MCF 10A (cell line): ENCODE data around the gene CLDN25. TPM values are rescaled to one million over a fixed set of nuclear protein-coding genes. Genes with fewer than 3 reads are reported as not detected.

Experiments used
- BruUV-seq: library from RNA; stranded (reverse); fragments of 400-500 nt; replicated peaks from 2 replicates; lab custom pipeline; 2021; lab: Mats Ljungman, UMichigan
- CTCF ChIA-PET: fragments of 300-600 bp; sonication (Branson Sonifier 250); formaldehyde crosslinking; extraction: SDS; loops from one replicate; lab custom pipeline; 2021; ENCODE audit warnings: antibody characterized with exemption, inconsistent platforms; lab: Yijun Ruan, JAX
- POLR2A ChIA-PET: fragments of 300-600, 350-650 bp; sonication (Branson Sonifier 250); formaldehyde crosslinking; extraction: SDS; loops from one replicate; lab custom pipeline; 2020; ENCODE audit warnings: antibody characterized with exemption, inconsistent platforms; lab: Yijun Ruan, JAX
- DNase-seq: peaks from one replicate; pipeline ENCODE4 v3.0.0-alpha.2; 2018; ENCODE audit not compliant: unreplicated experiment
- H3K27ac Mint-ChIP-seq: one replicate; pipeline ENCODE4 v1.8.0; 2022; ENCODE audit warnings: mild to moderate bottlenecking, low read depth, mixed read lengths; ENCODE audit not compliant: unreplicated experiment
- H3K27me3 Mint-ChIP-seq: one replicate; pipeline ENCODE4 v1.8.0; 2022; ENCODE audit warnings: mixed read lengths; ENCODE audit not compliant: insufficient read depth, unreplicated experiment
- H3K36me3 Mint-ChIP-seq: one replicate; pipeline ENCODE4 v1.8.0; 2022; ENCODE audit warnings: mild to moderate bottlenecking, moderate library complexity, mixed read lengths; ENCODE audit not compliant: insufficient read depth, unreplicated experiment
- H3K4me1 Mint-ChIP-seq: one replicate; pipeline ENCODE4 v1.8.0; 2022; ENCODE audit warnings: mixed read lengths; ENCODE audit not compliant: insufficient read depth, unreplicated experiment
- H3K4me3 Mint-ChIP-seq: one replicate; pipeline ENCODE4 v1.8.0; 2022; ENCODE audit warnings: mild to moderate bottlenecking, moderate library complexity, mixed read lengths; ENCODE audit not compliant: unreplicated experiment
- H3K9me3 Mint-ChIP-seq: one replicate; pipeline ENCODE4 v1.8.0; 2022; ENCODE audit warnings: mixed read lengths; ENCODE audit not compliant: unreplicated experiment
- CTCF ChIP-seq: fragments of 200-600 bp; IDR thresholded peaks from one replicate; pipeline ENCODE4 v1.8.0; 2022; ENCODE audit warnings: antibody characterized with exemption, mild to moderate bottlenecking; ENCODE audit not compliant: unreplicated experiment
- intact Hi-C: fragments of 100-400 bp; cut with micrococcal nuclease; formaldehyde crosslinking; loops from 2 replicates; pipeline ENCODE4 v1.14.1; 2022
- total RNA-seq: library from RNA; stranded (reverse); gene quantifications from 2 replicates; pipeline ENCODE4 v1.2.3, GENCODE V29; 2022

Gene CLDN25
- total RNA-seq, 1 experiment from 2014 or later: not detected

- no peaks in the 10 kb centered on the region for H3K27me3 Mint-ChIP-seq
- DNase-seq: no peak
- H3K36me3 Mint-ChIP-seq: peaks cover 46% of the 10 kb centered on the region
- no peak for TF ChIP-seq CTCF
- intact Hi-C loops: no loop called here
- CTCF ChIA-PET: interaction anchor here (0.6 kb wide), 1 partner anchor 715 kb away, joined by 5 read pairs; no protein-coding TSS in a partner anchor
- POLR2A ChIA-PET: no interaction called here
- no TSS peak for BruUV-seq
- no peaks in the 10 kb centered on the region for H3K4me1 Mint-ChIP-seq
- H3K4me3 Mint-ChIP-seq: no peak overlapping the region
- no peak overlapping the region for H3K27ac Mint-ChIP-seq
- H3K9me3 Mint-ChIP-seq: no peaks in the 10 kb centered on the region
These were observed 50.2 kb downstream of the CLDN25 start for GRCh38 chr11:113829751-113830150.

Other genes starting within 250 kb of the CLDN25 start
- gene TMPRSS5, start 73.5 kb upstream of the CLDN25 start, total RNA-seq: 0.49 and 0.83 TPM in 2 replicates
- 14.7 and 14.9 TPM in 2 replicates for gene ZW10, start 6.1 kb upstream of the CLDN25 start, total RNA-seq
- gene USP28, start 95.8 kb downstream of the CLDN25 start, total RNA-seq: 15.8 and 17.2 TPM in 2 replicates
- gene HTR3B, start 125.0 kb downstream of the CLDN25 start, total RNA-seq: not detected in 2 replicates
- gene HTR3A, start 195.3 kb downstream of the CLDN25 start, total RNA-seq: not detected in 2 replicates